ENCODE measurements around the gene KHDRBS1. TPM values are rescaled to one million over a fixed set of nuclear protein-coding genes. Genes with fewer than 3 reads are reported as not detected.

Gene KHDRBS1
- total RNA-seq, 4 donors from 2014 or later: 71.8 to 90.5 (median 79.7) TPM

- WGBS: 45% methylated on average over 2 of the region's 2 CpGs
- Histone ChIP-seq H3K9me3 (no peaks in the 10 kb centered on the region), H3K36me3 (peaks cover 20 to 32% (median 31%) of the 10 kb centered on the region in 4 donors), H3K27ac (replicated peaks in 1 of 4) (no peak overlapping the region), H3K4me3 (no peak overlapping the region), H3K27me3 (no peaks in the 10 kb centered on the region), H3K4me1 (peaks cover 0 to 8% (median 1%) of the 10 kb centered on the region in 4 donors)
- DNase-seq (ENCODE audit: extremely low spot score): no peak
- TF ChIP-seq CTCF (IDR thresholded peaks at IDR 0.05) (no peak), POLR2AphosphoS5 (IDR thresholded peaks at IDR 0.05) (no peak), EP300 (IDR thresholded peaks at IDR 0.05) (no peak), POLR2A (IDR thresholded peaks at IDR 0.05; ENCODE audit: low read depth) (no peak)
- intact Hi-C loops (cut with DNase I): no loop called here
Measured at GRCh38 chr1:32048440-32048839, 34.8 kb downstream of the KHDRBS1 start.

GRCh38 chr1:32051706-32052105 lies 38.0 kb downstream of the KHDRBS1 start:
- WGBS: 81% methylated on average over 1 of the region's 1 CpG
- no peak for DNase-seq (ENCODE audit: extremely low spot score)
- Histone ChIP-seq H3K36me3 (peaks cover 41 to 65% (median 62%) of the 10 kb centered on the region in 4 donors), H3K27ac (replicated peaks in 1 of 4) (no peak overlapping the region), H3K27me3 (no peaks in the 10 kb centered on the region), H3K4me3 (no peak overlapping the region), H3K9me3 (no peaks in the 10 kb centered on the region), H3K4me1 (peaks cover 0 to 8% (median 1%) of the 10 kb centered on the region in 4 donors)
- TF ChIP-seq CTCF (IDR thresholded peaks at IDR 0.05) (no peak), POLR2AphosphoS5 (IDR thresholded peaks at IDR 0.05) (no peak), EP300 (IDR thresholded peaks at IDR 0.05) (no peak), POLR2A (IDR thresholded peaks at IDR 0.05; ENCODE audit: low read depth) (no peak)
- intact Hi-C loops (cut with DNase I): no loop called here

DNA sequence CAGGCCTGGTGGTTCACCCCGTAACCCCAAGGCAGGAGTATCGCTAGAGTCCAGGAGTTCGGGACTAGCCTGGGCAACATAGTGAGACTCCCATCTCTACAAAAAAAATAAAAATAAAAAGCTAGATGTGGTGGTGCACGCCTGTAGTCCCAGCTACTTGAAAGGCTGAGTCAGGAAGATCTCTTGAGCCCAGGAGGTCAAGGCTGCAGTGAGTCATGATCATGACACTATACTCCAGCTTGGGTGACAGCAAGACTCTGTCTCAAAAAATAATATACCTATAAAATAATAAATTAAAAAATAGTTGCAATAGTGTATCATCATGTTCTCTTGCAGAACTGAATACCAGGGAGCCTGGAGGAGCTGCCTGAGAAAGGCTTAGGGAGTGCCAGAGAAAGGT lies 39.2 kb downstream of the KHDRBS1 start:
- TF ChIP-seq CTCF (IDR thresholded peaks at IDR 0.05) (no peak), POLR2AphosphoS5 (IDR thresholded peaks at IDR 0.05) (no peak), EP300 (IDR thresholded peaks at IDR 0.05) (no peak), POLR2A (IDR thresholded peaks at IDR 0.05; ENCODE audit: low read depth) (no peak)
- WGBS: 95% methylated on average over 4 of the region's 4 CpGs
- H3K27me3 ChIP-seq: no peaks in the 10 kb centered on the region
- H3K4me1 ChIP-seq: peaks cover 0 to 8% (median 1%) of the 10 kb centered on the region in 4 donors
- no peak overlapping the region for H3K4me3 ChIP-seq
- no peak overlapping the region for H3K27ac ChIP-seq (replicated peaks in 1 of 4)
- no peak for DNase-seq (ENCODE audit: extremely low spot score)
- H3K36me3 ChIP-seq: peaks cover 39 to 77% (median 69%) of the 10 kb centered on the region in 4 donors
- no peaks in the 10 kb centered on the region for H3K9me3 ChIP-seq
- intact Hi-C loops (cut with DNase I): no loop called here

DNA sequence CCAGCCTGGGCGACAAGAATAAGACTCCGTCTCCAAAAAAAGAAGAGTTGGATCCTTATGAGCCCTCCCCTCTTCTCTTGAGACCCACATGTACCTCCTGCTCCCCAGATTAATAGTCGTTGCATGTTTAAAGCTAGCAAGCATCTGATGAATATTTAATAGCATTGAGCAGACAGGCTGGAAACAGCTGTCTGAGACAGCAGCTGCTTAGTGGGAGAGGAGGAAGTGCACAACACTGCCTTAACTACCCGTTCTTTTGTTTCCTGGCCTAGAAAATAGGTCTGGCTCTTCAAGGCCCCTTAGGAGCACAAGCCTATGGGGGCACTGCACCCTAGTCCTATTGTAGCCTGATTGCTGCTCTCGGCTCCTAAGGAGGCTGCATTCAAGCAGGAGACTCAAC lies 41.7 kb downstream of the KHDRBS1 start:
- intact Hi-C loops (cut with DNase I): no loop called here
- H3K4me1 ChIP-seq: no peaks in the 10 kb centered on the region
- no peak overlapping the region for H3K27ac ChIP-seq (replicated peaks in 1 of 4)
- peaks cover 55 to 100% (median 92%) of the 10 kb centered on the region in 4 donors for H3K36me3 ChIP-seq
- WGBS: 78% methylated on average over 5 of the region's 5 CpGs
- no peaks in the 10 kb centered on the region for H3K27me3 ChIP-seq
- no peak for TF ChIP-seq POLR2AphosphoS5 (IDR thresholded peaks at IDR 0.05)
- no peak for TF ChIP-seq EP300 (IDR thresholded peaks at IDR 0.05)
- TF ChIP-seq CTCF (IDR thresholded peaks at IDR 0.05): no peak
- no peaks in the 10 kb centered on the region for H3K9me3 ChIP-seq
- no peak for DNase-seq (ENCODE audit: extremely low spot score)
- H3K4me3 ChIP-seq: no peak overlapping the region

GRCh38 chr1:32056598-32056997 lies 42.9 kb downstream of the KHDRBS1 start:
- Histone ChIP-seq H3K9me3 (no peaks in the 10 kb centered on the region), H3K4me3 (no peak overlapping the region), H3K27ac (replicated peaks in 1 of 4) (no peak overlapping the region), H3K4me1 (no peaks in the 10 kb centered on the region), H3K36me3 (peaks cover 58 to 100% (median 92%) of the 10 kb centered on the region in 4 donors), H3K27me3 (no peaks in the 10 kb centered on the region)
- intact Hi-C loops (cut with DNase I): no loop called here
- no peak for DNase-seq (ENCODE audit: extremely low spot score)
- no peak for TF ChIP-seq CTCF (IDR thresholded peaks at IDR 0.05)
- TF ChIP-seq POLR2A (IDR thresholded peaks at IDR 0.05; ENCODE audit: low read depth): no peak
- TF ChIP-seq POLR2AphosphoS5 (IDR thresholded peaks at IDR 0.05): no peak
- TF ChIP-seq EP300 (IDR thresholded peaks at IDR 0.05): no peak
- WGBS: 100% methylated on average over 1 of the region's 1 CpG
